HL-60 (cell line): Measurements from ENCODE around the gene ABHD17B.

Source experiments
- DNase-seq, 2 experiments: peaks; one replicate each; pipeline ENCODE4 v3.0.0-alpha.2; 2010 to 2020; ENCODE audit warnings: low read depth in 1 of 2, low spot score in 1 of 2
- H3K27ac ChIP-seq: fragments of 250-450 bp; sonication (Bioruptor Pico); replicated peaks from 2 replicates; pipeline ENCODE4 v1.5.1; 2020; ENCODE audit warnings: mild to moderate bottlenecking, moderate library complexity
- H3K27me3 ChIP-seq: fragments of 250-450 bp; sonication (Bioruptor Pico); 2 replicates; pipeline ENCODE4 v1.5.1; 2021; ENCODE audit warnings: mild to moderate bottlenecking, moderate library complexity; ENCODE audit not compliant: insufficient read depth, poor library complexity, severe bottlenecking
- H3K4me3 ChIP-seq: replicated peaks from 2 replicates; pipeline ENCODE4 v1.5.1; 2011; ENCODE audit warnings: mild to moderate bottlenecking, control low read depth, low read length; ENCODE audit not compliant: insufficient read depth
- GABPA ChIP-seq: IDR thresholded peaks from 2 replicates; pipeline ENCODE4 v1.6.1; 2012; ENCODE audit warnings: low read depth
- POLR2AphosphoS5 ChIP-seq: IDR thresholded peaks from 2 replicates; pipeline ENCODE4 v1.6.1; 2012; ENCODE audit warnings: low read depth
- SPI1 ChIP-seq: IDR thresholded peaks from 2 replicates; pipeline ENCODE4 v1.6.1; 2012; ENCODE audit warnings: low read depth, mild to moderate bottlenecking, borderline replicate concordance
- TF ChIP-seq, protein P1 (sequence below): IDR thresholded peaks from 2 replicates; pipeline ENCODE4 v1.6.1; 2012; ENCODE audit warnings: low read depth; ENCODE audit not compliant: insufficient replicate concordance
- TF ChIP-seq, protein P2 (sequence below): IDR thresholded peaks from one replicate; pipeline ENCODE4 v1.5.1; 2011; ENCODE audit warnings: low read length, control low read depth, inconsistent platforms; ENCODE audit not compliant: insufficient read depth

Gene ABHD17B

DNA sequence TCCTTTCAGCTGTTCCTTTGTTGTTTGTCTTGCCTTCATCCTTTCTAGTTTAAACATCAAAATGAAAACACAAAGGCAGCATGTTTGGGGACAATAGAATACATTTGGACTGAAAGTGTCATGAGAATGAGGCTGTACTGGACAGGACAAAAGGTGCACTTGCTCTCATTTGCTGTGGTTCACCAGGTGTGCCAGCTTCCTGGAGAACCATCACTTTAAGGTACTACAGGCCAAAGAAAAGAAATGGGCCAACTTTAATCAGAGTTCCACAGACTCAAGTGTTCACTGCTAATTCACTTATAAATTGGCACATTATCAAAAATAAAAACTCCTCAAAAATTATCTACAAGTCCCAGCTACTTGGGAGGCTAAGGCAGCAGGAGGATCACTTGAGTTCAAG lies 53.8 kb downstream of the ABHD17B start:
- TF ChIP-seq GABPA (no peak), SPI1 (no peak), POLR2AphosphoS5 (no peak)
- TF ChIP-seq, protein P1, sequence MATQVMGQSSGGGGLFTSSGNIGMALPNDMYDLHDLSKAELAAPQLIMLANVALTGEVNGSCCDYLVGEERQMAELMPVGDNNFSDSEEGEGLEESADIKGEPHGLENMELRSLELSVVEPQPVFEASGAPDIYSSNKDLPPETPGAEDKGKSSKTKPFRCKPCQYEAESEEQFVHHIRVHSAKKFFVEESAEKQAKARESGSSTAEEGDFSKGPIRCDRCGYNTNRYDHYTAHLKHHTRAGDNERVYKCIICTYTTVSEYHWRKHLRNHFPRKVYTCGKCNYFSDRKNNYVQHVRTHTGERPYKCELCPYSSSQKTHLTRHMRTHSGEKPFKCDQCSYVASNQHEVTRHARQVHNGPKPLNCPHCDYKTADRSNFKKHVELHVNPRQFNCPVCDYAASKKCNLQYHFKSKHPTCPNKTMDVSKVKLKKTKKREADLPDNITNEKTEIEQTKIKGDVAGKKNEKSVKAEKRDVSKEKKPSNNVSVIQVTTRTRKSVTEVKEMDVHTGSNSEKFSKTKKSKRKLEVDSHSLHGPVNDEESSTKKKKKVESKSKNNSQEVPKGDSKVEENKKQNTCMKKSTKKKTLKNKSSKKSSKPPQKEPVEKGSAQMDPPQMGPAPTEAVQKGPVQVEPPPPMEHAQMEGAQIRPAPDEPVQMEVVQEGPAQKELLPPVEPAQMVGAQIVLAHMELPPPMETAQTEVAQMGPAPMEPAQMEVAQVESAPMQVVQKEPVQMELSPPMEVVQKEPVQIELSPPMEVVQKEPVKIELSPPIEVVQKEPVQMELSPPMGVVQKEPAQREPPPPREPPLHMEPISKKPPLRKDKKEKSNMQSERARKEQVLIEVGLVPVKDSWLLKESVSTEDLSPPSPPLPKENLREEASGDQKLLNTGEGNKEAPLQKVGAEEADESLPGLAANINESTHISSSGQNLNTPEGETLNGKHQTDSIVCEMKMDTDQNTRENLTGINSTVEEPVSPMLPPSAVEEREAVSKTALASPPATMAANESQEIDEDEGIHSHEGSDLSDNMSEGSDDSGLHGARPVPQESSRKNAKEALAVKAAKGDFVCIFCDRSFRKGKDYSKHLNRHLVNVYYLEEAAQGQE, result no peak
- TF ChIP-seq, protein P2, sequence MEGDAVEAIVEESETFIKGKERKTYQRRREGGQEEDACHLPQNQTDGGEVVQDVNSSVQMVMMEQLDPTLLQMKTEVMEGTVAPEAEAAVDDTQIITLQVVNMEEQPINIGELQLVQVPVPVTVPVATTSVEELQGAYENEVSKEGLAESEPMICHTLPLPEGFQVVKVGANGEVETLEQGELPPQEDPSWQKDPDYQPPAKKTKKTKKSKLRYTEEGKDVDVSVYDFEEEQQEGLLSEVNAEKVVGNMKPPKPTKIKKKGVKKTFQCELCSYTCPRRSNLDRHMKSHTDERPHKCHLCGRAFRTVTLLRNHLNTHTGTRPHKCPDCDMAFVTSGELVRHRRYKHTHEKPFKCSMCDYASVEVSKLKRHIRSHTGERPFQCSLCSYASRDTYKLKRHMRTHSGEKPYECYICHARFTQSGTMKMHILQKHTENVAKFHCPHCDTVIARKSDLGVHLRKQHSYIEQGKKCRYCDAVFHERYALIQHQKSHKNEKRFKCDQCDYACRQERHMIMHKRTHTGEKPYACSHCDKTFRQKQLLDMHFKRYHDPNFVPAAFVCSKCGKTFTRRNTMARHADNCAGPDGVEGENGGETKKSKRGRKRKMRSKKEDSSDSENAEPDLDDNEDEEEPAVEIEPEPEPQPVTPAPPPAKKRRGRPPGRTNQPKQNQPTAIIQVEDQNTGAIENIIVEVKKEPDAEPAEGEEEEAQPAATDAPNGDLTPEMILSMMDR, result no peak

DNA sequence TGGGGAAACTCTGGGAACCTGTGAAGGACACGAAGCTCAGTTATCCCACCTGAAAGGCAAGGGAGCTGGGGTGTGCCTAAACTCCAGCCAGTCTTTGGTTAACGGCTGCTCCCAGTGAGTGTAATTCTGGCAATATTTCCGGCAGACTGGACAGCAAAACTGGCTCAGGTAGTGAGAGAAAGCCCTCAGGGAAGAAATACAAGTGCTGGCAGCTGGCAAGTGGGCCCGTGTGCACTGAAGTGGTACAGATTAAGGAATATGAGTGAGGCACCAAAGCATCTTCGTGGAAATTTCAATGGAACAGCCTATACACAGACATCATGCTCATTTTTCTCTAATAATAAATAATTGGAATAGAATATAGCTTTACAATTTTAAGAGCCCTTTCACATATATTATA lies 56.2 kb downstream of the ABHD17B start:
- Histone ChIP-seq H3K4me3 (no peak overlapping the region), H3K27ac (no peak overlapping the region), H3K27me3 (no peaks in the 10 kb centered on the region)
- TF ChIP-seq, protein P1, result no peak
- TF ChIP-seq POLR2AphosphoS5, result no peak
- no peak for TF ChIP-seq SPI1
- no peak for TF ChIP-seq GABPA
- TF ChIP-seq, protein P2, result no peak
- DNase-seq, result no peak

More for the DNA sequence above, 53.8 kb downstream of the ABHD17B start:
- no peak overlapping the region for H3K4me3 ChIP-seq
- no peak overlapping the region for H3K27ac ChIP-seq
- DNase-seq, result no peak
- no peaks in the 10 kb centered on the region for H3K27me3 ChIP-seq

DNA sequence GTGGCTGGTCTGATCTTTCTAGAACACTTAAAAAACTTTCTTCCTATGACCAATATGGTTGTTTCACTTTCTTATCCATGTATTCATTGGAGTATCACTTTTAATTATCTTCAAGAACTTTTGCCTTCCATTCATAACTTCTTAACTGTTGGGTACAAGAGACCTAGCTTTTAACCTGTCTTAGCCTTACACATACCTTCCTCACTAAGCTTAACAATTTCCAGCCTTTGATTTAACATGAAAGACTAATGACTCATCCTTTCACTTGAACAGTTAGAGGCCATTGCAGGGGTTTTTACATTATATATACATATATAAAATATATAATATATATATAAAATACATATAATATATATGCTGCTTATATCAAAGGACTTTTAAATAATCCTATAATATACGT lies 57.9 kb downstream of the ABHD17B start:
- Histone ChIP-seq H3K27me3 (no peaks in the 10 kb centered on the region), H3K27ac (no peak overlapping the region), H3K4me3 (no peak overlapping the region)
- TF ChIP-seq POLR2AphosphoS5, result no peak
- DNase-seq, result no peak

DNA sequence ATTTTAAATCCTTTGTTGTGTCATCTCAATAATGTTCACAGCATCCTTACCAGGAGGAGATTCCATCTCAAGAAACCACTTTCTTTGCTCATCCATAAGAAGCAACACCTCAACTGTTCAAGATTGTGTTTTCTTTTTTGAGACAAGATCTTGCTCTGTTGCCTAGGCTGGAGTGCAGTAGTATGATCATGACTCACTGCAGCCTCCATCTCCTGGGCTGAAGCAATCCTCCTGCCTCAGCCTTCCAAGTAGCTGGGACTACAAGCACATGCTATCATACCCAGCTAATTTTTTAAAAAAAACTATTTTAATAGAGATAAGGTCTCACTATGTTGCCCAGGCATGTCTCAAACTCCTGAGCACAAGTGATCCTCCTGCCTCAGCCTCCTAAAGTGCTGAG lies 60.0 kb downstream of the ABHD17B start:
- Histone ChIP-seq H3K27me3 (no peaks in the 10 kb centered on the region), H3K27ac (no peak overlapping the region), H3K4me3 (no peak overlapping the region)
- DNase-seq, result no peak
- TF ChIP-seq, protein P2, result no peak
- TF ChIP-seq, protein P1, result no peak
- TF ChIP-seq SPI1, result no peak
- TF ChIP-seq GABPA, result no peak
- TF ChIP-seq POLR2AphosphoS5, result no peak
